Vagina (tissue), 2 donors: Measurements from ENCODE around the gene ADGRF1.

Experiments used
- CTCF ChIP-seq, 3 experiments: fragments of 450-650 bp in 2 of 3; fragments of 200-600 bp in 1 of 3; sonication (generic) in 1 of 3; IDR thresholded peaks; one replicate each; pipeline ENCODE4 v1.5.1; 2017 to 2019; ENCODE audit warnings: antibody characterized with exemption in 3 of 3, mild to moderate bottlenecking in 2 of 3, moderate library complexity in 2 of 3
- POLR2A ChIP-seq, 2 donors: fragments of 450-650 bp; IDR thresholded peaks; one replicate each; pipeline ENCODE4 v1.6.1; 2017; ENCODE audit warnings: antibody characterized with exemption in 2 of 2, mild to moderate bottlenecking in 2 of 2, moderate library complexity in 2 of 2

GRCh38 chr6:47042275-47042791, at the start of gene ADGRF1:
- TF ChIP-seq POLR2A (IDR thresholded peaks at IDR 0.05) (no peak), CTCF (IDR thresholded peaks at IDR 0.05) (no peak)
